H9 (cell line): ENCODE data around the gene POU2AF1. TPM values are rescaled to one million over a fixed set of nuclear protein-coding genes. Genes with fewer than 3 reads are reported as not detected.

Source experiments
- DNase-seq: peaks from one replicate; pipeline ENCODE4 v3.0.0-alpha.2; 2017
- H2AFZ ChIP-seq: one replicate; pipeline ENCODE4 v1.6.1; 2013; ENCODE audit warnings: mild to moderate bottlenecking, low read length, control low read depth, moderate library complexity
- H2AK5ac ChIP-seq: 2 replicates; pipeline ENCODE4 v1.6.1; 2013; ENCODE audit warnings: low read length, control low read depth, mixed read lengths; ENCODE audit not compliant: insufficient read length
- H2BK120ac ChIP-seq: one replicate; pipeline ENCODE4 v1.6.1; 2013; ENCODE audit warnings: low read depth, mild to moderate bottlenecking, low read length, control low read depth, inconsistent platforms; ENCODE audit not compliant: poor library complexity, severe bottlenecking
- H2BK12ac ChIP-seq: 2 replicates; pipeline ENCODE4 v1.6.1; 2013; ENCODE audit warnings: low read length, control low read depth, mixed read lengths, low read depth; ENCODE audit not compliant: insufficient read length
- H2BK15ac ChIP-seq: 2 replicates; pipeline ENCODE4 v1.6.1; 2013; ENCODE audit warnings: low read depth, low read length, control low read depth
- H2BK20ac ChIP-seq: one replicate; pipeline ENCODE4 v1.6.1; 2013; ENCODE audit warnings: low read depth, mild to moderate bottlenecking, low read length, control low read depth, inconsistent platforms; ENCODE audit not compliant: poor library complexity, severe bottlenecking
- H2BK5ac ChIP-seq: 2 replicates; pipeline ENCODE4 v1.6.1; 2013; ENCODE audit warnings: low read length, control low read depth, mixed read lengths; ENCODE audit not compliant: insufficient read length
- H3K14ac ChIP-seq: 2 replicates; pipeline ENCODE4 v1.6.1; 2013; ENCODE audit warnings: low read length, control low read depth; ENCODE audit not compliant: insufficient read depth
- H3K18ac ChIP-seq: 2 replicates; pipeline ENCODE4 v1.6.1; 2013; ENCODE audit warnings: low read depth, mild to moderate bottlenecking, mixed read lengths, low read length, control low read depth; ENCODE audit not compliant: insufficient read length
- H3K23ac ChIP-seq: 2 replicates; pipeline ENCODE4 v1.6.1; 2013; ENCODE audit warnings: low read length, control low read depth, mixed read lengths, low read depth; ENCODE audit not compliant: insufficient read length
- H3K23me2 ChIP-seq: 2 replicates; pipeline ENCODE4 v1.6.1; 2013; ENCODE audit warnings: low read depth, mild to moderate bottlenecking, mixed read lengths, low read length, control low read depth; ENCODE audit not compliant: insufficient read length, poor library complexity, severe bottlenecking
- H3K27ac ChIP-seq: 2 replicates; pipeline ENCODE4 v1.5.1; 2013; ENCODE audit warnings: low read length, control low read depth, mixed read lengths, low read depth; ENCODE audit not compliant: insufficient read length
- H3K27me3 ChIP-seq: 2 replicates; pipeline ENCODE4 v1.6.1; 2013; ENCODE audit warnings: low read length, control low read depth, inconsistent platforms; ENCODE audit not compliant: insufficient read depth
- H3K4ac ChIP-seq: 2 replicates; pipeline ENCODE4 v1.6.1; 2013; ENCODE audit warnings: low read depth, mild to moderate bottlenecking, control low read depth, inconsistent platforms, low read length, moderate library complexity
- H3K4me1 ChIP-seq: 2 replicates; pipeline ENCODE4 v1.6.1; 2013; ENCODE audit warnings: low read length, control low read depth, inconsistent platforms; ENCODE audit not compliant: insufficient read depth
- H3K4me2 ChIP-seq: 2 replicates; pipeline ENCODE4 v1.6.1; 2013; ENCODE audit warnings: low read length, control low read depth, mixed read lengths; ENCODE audit not compliant: insufficient read length, insufficient read depth
- H3K56ac ChIP-seq: 2 replicates; pipeline ENCODE4 v1.6.1; 2013; ENCODE audit warnings: low read depth, mild to moderate bottlenecking, mixed read lengths, low read length, control low read depth; ENCODE audit not compliant: insufficient read length
- H3K79me1 ChIP-seq: 2 replicates; pipeline ENCODE4 v1.6.1; 2013; ENCODE audit warnings: low read depth, mild to moderate bottlenecking, moderate library complexity, low read length, control low read depth, inconsistent platforms; ENCODE audit not compliant: insufficient read depth, poor library complexity, severe bottlenecking
- H3K79me2 ChIP-seq: 2 replicates; pipeline ENCODE4 v1.6.1; 2013; ENCODE audit warnings: low read length, control low read depth, inconsistent platforms; ENCODE audit not compliant: insufficient read depth
- H3K9ac ChIP-seq: 2 replicates; pipeline ENCODE4 v1.6.1; 2013; ENCODE audit warnings: low read length, control low read depth, mixed read lengths; ENCODE audit not compliant: insufficient read length; ENCODE audit errors: extremely low read depth
- H3K9me3 ChIP-seq: one replicate; pipeline ENCODE4 v1.6.1; 2013; ENCODE audit warnings: low read depth, low read length, inconsistent platforms; ENCODE audit not compliant: control insufficient read depth
- H3T11ph ChIP-seq: one replicate; pipeline ENCODE4 v1.6.1; 2013; ENCODE audit warnings: mild to moderate bottlenecking, low read length, control low read depth, inconsistent platforms
- H4K20me1 ChIP-seq: one replicate; pipeline ENCODE4 v1.6.1; 2013; ENCODE audit not compliant: control insufficient read depth, insufficient read length, insufficient read depth
- H4K5ac ChIP-seq: 2 replicates; pipeline ENCODE4 v1.6.1; 2013; ENCODE audit warnings: low read depth, mild to moderate bottlenecking, mixed read lengths, low read length, control low read depth; ENCODE audit not compliant: insufficient read length
- H4K8ac ChIP-seq: replicated peaks from 2 replicates; pipeline ENCODE4 v1.6.1; 2013; ENCODE audit warnings: low read length, control low read depth, mixed read lengths, low read depth; ENCODE audit not compliant: insufficient read length
- H4K91ac ChIP-seq: 2 replicates; pipeline ENCODE4 v1.6.1; 2013; ENCODE audit warnings: low read depth, mild to moderate bottlenecking, moderate library complexity, mixed read lengths, low read length, control low read depth; ENCODE audit not compliant: insufficient read length
- H3K27ac Mint-ChIP-seq, 3 experiments: 2 replicates in 2 of 3; 3 replicates in 1 of 3; pipeline ENCODE4 v1.8.0; 2020 to 2021; ENCODE audit warnings: mixed read lengths in 3 of 3, mild to moderate bottlenecking in 1 of 3, moderate library complexity in 1 of 3
- H3K27me3 Mint-ChIP-seq: 2 replicates; pipeline ENCODE4 v1.8.0; 2021; ENCODE audit warnings: low read depth, mild to moderate bottlenecking, moderate library complexity, mixed read lengths
- H3K36me3 Mint-ChIP-seq, 3 experiments: 2 replicates in 2 of 3; 3 replicates in 1 of 3; pipeline ENCODE4 v1.8.0; 2020 to 2021; ENCODE audit warnings: low read depth in 3 of 3, mixed read lengths in 3 of 3; ENCODE audit not compliant: insufficient read depth in 1 of 3
- H3K4me1 Mint-ChIP-seq, 2 experiments: 2 replicates each; pipeline ENCODE4 v1.8.0; 2020; ENCODE audit warnings: mixed read lengths in 2 of 2
- H3K4me3 Mint-ChIP-seq, 2 experiments: 2 replicates in 1 of 2; 3 replicates in 1 of 2; pipeline ENCODE4 v1.8.0; 2020 to 2021; ENCODE audit warnings: mild to moderate bottlenecking in 2 of 2, mixed read lengths in 2 of 2, moderate library complexity in 1 of 2
- H3K9me3 Mint-ChIP-seq, 2 experiments: 2 replicates in 1 of 2; 3 replicates in 1 of 2; pipeline ENCODE4 v1.8.0; 2020; ENCODE audit warnings: mild to moderate bottlenecking in 2 of 2, mixed read lengths in 2 of 2, moderate library complexity in 1 of 2
- CTCF ChIP-seq: fragments of 200-600 bp; sonication (generic); conservative IDR thresholded peaks from 3 replicates; pipeline ENCODE4 v1.8.0; 2021; ENCODE audit warnings: antibody characterized with exemption, mild to moderate bottlenecking
- WGBS: extraction: QIAGEN DNeasy Blood & Tissue Kit; methylation state at CpG from one replicate; pipeline ENCODE4 v1.1.7; 2013; ENCODE audit warnings: missing lambda C conversion rate, low lambda C conversion rate, mixed read lengths; ENCODE audit not compliant: insufficient read length; ENCODE audit errors: extremely low coverage; 5-methylcytosine and 5-hydroxymethylcytosine counted together
- total RNA-seq: library from RNA; stranded (reverse); gene quantifications from 2 replicates; pipeline ENCODE4 v1.2.1, GENCODE V29; 2021

POU2AF1 gene
- total RNA-seq, 1 experiment from 2014 or later = not detected

GRCh38 chr11:111428113-111428876, 49.2 kb upstream of the POU2AF1 start:
- Histone ChIP-seq H4K5ac (no peak overlapping the region), H3K14ac (no peak overlapping the region), H4K20me1 (no peaks in the 10 kb centered on the region), H3K4me2 (no peak overlapping the region), H4K91ac (no peak overlapping the region), H2BK120ac (no peak overlapping the region), H3K79me1 (no peaks in the 10 kb centered on the region), H3T11ph (no peak overlapping the region), H2BK20ac (no peak overlapping the region), H3K27ac (no peak overlapping the region), H3K79me2 (no peaks in the 10 kb centered on the region), H3K27me3 (no peaks in the 10 kb centered on the region), H3K4me1 (peaks cover 8% of the 10 kb centered on the region), H3K23ac (no peak overlapping the region), H3K9ac (no peak overlapping the region), H2BK5ac (no peak overlapping the region), H2BK12ac (no peak overlapping the region), H4K8ac (no peak overlapping the region), H2AFZ (no peak overlapping the region), H3K4ac (no peak overlapping the region), H3K9me3 (no peaks in the 10 kb centered on the region), H3K56ac (no peak overlapping the region), H3K23me2 (no peaks in the 10 kb centered on the region), H3K18ac (no peak overlapping the region), H2AK5ac (no peak overlapping the region), H2BK15ac (no peak overlapping the region)
- TF ChIP-seq CTCF = no peak
- Mint-ChIP-seq H3K9me3 (no peaks in the 10 kb centered on the region), H3K36me3 (no peaks in the 10 kb centered on the region), H3K27me3 (peaks cover 2% of the 10 kb centered on the region; the same call in 1 of the 2 replicates), H3K4me1 (peaks cover 15% of the 10 kb centered on the region in 2 experiments), H3K27ac (no peak overlapping the region), H3K4me3 (no peak overlapping the region)
- DNase-seq = no peak
- WGBS = no CpG with 5 or more reads among the region's 5 CpGs
